ENCODE measurements around the gene CMBL.

- no peak for TF ChIP-seq POLR2A (IDR thresholded peaks at IDR 0.05)
- no peak for TF ChIP-seq CTCF (IDR thresholded peaks at IDR 0.05)
These were observed 47.8 kb downstream of the CMBL start for GRCh38 chr5:10259899-10260298.

All from Peyer's patch (tissue), 4 donors.